Sigmoid colon (tissue), 7 donors: ENCODE measurements around the gene PAK5. TPM values are rescaled to one million over a fixed set of nuclear protein-coding genes. Genes with fewer than 3 reads are reported as not detected.

Source experiments
- DNase-seq: peaks from one replicate; pipeline ENCODE4 v3.0.0-alpha.2; 2019
- H3K27ac ChIP-seq, 4 donors: fragments of 200-600 bp; sonication (generic); one replicate each; pipeline ENCODE4 v1.5.1; 2016 to 2019; ENCODE audit warnings: mild to moderate bottlenecking in 1 of 4
- H3K27me3 ChIP-seq, 3 donors: fragments of 200-600 bp; sonication (generic); one replicate each; pipeline ENCODE4 v1.5.1; 2019; ENCODE audit warnings: mild to moderate bottlenecking in 1 of 3
- H3K36me3 ChIP-seq, 4 donors: fragments of 200-600 bp; sonication (generic); one replicate each; pipeline ENCODE4 v1.5.1; 2016 to 2019
- H3K4me1 ChIP-seq, 4 donors: fragments of 200-600 bp; sonication (generic); one replicate each; pipeline ENCODE4 v1.5.1; 2017 to 2019
- H3K4me3 ChIP-seq, 4 donors: fragments of 200-600 bp; sonication (generic); one replicate each; pipeline ENCODE4 v1.5.1; 2017 to 2019; ENCODE audit warnings: mild to moderate bottlenecking in 2 of 4, moderate library complexity in 1 of 4
- H3K9me3 ChIP-seq, 4 donors: fragments of 200-600 bp in 3 of 4; sonication (generic) in 3 of 4; one replicate each; pipeline versions ENCODE4 v1.5.1 to v1.6.1; 2013 to 2019
- CTCF ChIP-seq, 4 experiments: fragments of 450-650 bp in 3 of 4; fragments of 200-600 bp in 1 of 4; IDR thresholded peaks; one replicate each; pipeline ENCODE4 v1.5.1; 2016 to 2019; ENCODE audit warnings: antibody characterized with exemption in 4 of 4, mild to moderate bottlenecking in 3 of 4, moderate library complexity in 2 of 4
- EP300 ChIP-seq, 4 donors: sonication (generic); formaldehyde crosslinking; IDR thresholded peaks; one replicate each; pipeline ENCODE4 v1.6.1; 2017; ENCODE audit warnings: antibody characterized with exemption in 4 of 4
- POLR2A ChIP-seq, 2 donors: fragments of 450-650 bp; IDR thresholded peaks; one replicate each; pipeline ENCODE4 v1.6.1; 2016; ENCODE audit warnings: antibody characterized with exemption in 2 of 2, mild to moderate bottlenecking in 2 of 2, moderate library complexity in 2 of 2
- POLR2AphosphoS5 ChIP-seq, 4 donors: sonication (generic); formaldehyde crosslinking; IDR thresholded peaks; one replicate each; pipeline ENCODE4 v1.6.1; 2017; ENCODE audit warnings: antibody characterized with exemption in 4 of 4
- whole genome bisulfite sequencing, 2 donors: extraction: QIAGEN DNeasy Blood & Tissue Kit; methylation state at CpG; one replicate each; pipeline ENCODE4 v1.1.7; 2013; 5-methylcytosine and 5-hydroxymethylcytosine counted together
- intact Hi-C: fragments of 100-400 bp; cut with DNase I; formaldehyde crosslinking; loops from one replicate; pipeline ENCODE4 v1.15.1; 2023
- polyA plus RNA-seq, 3 donors: library from polyadenylated mRNA; stranded (reverse); fragments of 200-250 nt; gene quantifications; one replicate each; pipeline ENCODE4 v1.2.3, GENCODE V29; 2013
- total RNA-seq, 4 donors: library from RNA; depleted of rRNA; stranded (reverse); fragments of >200 nt; gene quantifications; one replicate each; pipeline ENCODE4 v1.1.0, GENCODE V29; 2016
- donor health status: healthy with polysubstance abuse.
- donor health status: Bipolar disorder and iron deficiency.
- donor health status: healthy.

PAK5 gene
- total and polyA plus RNA-seq, 7 donors, result 0.03 to 0.36 (median 0.16) TPM; not detected in 2

- Histone ChIP-seq H3K27me3 (no peaks in the 10 kb centered on the region), H3K36me3 (no peaks in the 10 kb centered on the region), H3K4me1 (no peaks in the 10 kb centered on the region), H3K27ac (no peak overlapping the region), H3K4me3 (no peak overlapping the region), H3K9me3 (peaks cover 0 to 3% (median 1%) of the 10 kb centered on the region in 4 donors)
- DNase-seq, result no peak
- intact Hi-C loops, result no loop called here
- 82 to 85% methylated on average over 3 of the region's 3 CpGs for WGBS, 2 donors
- TF ChIP-seq POLR2A (IDR thresholded peaks at IDR 0.05) (no peak), CTCF (IDR thresholded peaks at IDR 0.05) (no peak), POLR2AphosphoS5 (IDR thresholded peaks at IDR 0.05) (no peak), EP300 (IDR thresholded peaks at IDR 0.05) (no peak)
Measured at GRCh38 chr20:9627219-9627618, 211.7 kb downstream of the PAK5 start.

GRCh38 chr20:9626357-9626756, 212.5 kb downstream of the PAK5 start:
- Histone ChIP-seq H3K9me3 (peaks cover 0 to 3% (median 1%) of the 10 kb centered on the region in 4 donors), H3K36me3 (no peaks in the 10 kb centered on the region), H3K4me1 (no peaks in the 10 kb centered on the region), H3K27me3 (no peaks in the 10 kb centered on the region), H3K27ac (no peak overlapping the region), H3K4me3 (no peak overlapping the region)
- intact Hi-C loops, result no loop called here
- WGBS, 2 donors, result 47 to 68% methylated on average over 3 of the region's 3 CpGs
- no peak for DNase-seq
- TF ChIP-seq EP300 (IDR thresholded peaks at IDR 0.05), result no peak
- TF ChIP-seq CTCF (IDR thresholded peaks at IDR 0.05), result no peak
- no peak for TF ChIP-seq POLR2A (IDR thresholded peaks at IDR 0.05)
- no peak for TF ChIP-seq POLR2AphosphoS5 (IDR thresholded peaks at IDR 0.05)

DNA sequence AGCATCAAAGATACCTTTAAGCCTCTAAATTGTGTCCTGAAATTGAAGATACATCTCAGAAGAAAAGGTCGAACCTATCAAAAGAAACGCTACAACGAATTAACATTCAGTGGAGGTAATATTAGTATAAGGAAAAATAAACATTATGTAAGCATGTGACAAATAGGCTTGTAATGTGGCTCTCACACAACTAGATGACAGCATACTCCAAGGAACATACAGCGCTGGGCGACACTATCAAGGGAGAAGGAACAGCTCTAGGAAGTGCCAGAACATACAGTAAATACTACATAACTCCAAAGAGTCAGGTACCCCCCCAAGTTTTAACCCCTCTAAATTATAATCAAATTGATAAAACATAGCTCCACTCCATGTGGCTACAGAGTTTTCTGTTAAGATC, 220.9 kb downstream of the PAK5 start:
- Histone ChIP-seq H3K4me1 (no peaks in the 10 kb centered on the region), H3K4me3 (no peak overlapping the region), H3K27ac (no peak overlapping the region), H3K36me3 (no peaks in the 10 kb centered on the region), H3K27me3 (no peaks in the 10 kb centered on the region), H3K9me3 (no peaks in the 10 kb centered on the region)
- 37 to 77% methylated on average over 5 of the region's 5 CpGs for WGBS, 2 donors
- intact Hi-C loops, result loop anchor here (2.0 to 10.0 kb wide), 2 partner anchors 295 to 1927 kb away; no protein-coding TSS in a partner anchor
- no peak for DNase-seq
- TF ChIP-seq POLR2A (IDR thresholded peaks at IDR 0.05) (no peak), POLR2AphosphoS5 (IDR thresholded peaks at IDR 0.05) (no peak), CTCF (IDR thresholded peaks at IDR 0.05) (no peak), EP300 (IDR thresholded peaks at IDR 0.05) (no peak)

DNA sequence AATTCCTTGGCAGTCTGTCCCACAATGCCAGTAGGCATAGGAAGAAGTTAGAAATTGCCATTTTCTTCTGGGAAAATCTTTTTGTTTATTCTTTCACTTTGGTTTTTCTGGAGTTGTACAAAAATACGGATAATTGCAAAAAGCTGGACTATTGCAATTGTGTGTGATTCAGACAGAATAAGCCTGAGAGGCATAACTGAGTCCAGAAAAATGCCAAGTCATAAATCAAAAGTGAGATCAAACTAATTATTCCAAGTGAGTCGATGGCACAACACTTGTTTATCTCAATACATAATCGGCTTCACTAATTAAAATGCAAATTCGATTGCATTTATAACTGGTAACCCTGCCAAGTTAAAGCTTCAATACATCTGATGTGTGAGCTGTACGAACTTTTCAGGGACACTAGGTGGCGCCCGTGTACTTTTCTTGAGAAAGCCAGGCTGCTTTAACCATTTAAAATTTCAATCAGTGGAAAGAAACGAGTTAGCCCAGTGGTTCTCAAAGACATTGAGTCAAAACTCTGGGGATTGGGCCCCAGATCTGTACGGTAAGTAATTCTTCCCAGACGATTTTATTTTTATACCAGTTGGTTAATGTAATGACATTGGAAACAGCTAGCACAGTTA, 221.9 kb downstream of the PAK5 start:
- intact Hi-C loops, result loop anchor here (2.0 to 10.0 kb wide), 2 partner anchors 296 to 1928 kb away; no protein-coding TSS in a partner anchor
- H3K4me3 ChIP-seq, result no peak overlapping the region
- 3 to 5% methylated on average over 10 of the region's 10 CpGs for WGBS, 2 donors

More for the DNA sequence above, 221.9 kb downstream of the PAK5 start:
- Histone ChIP-seq H3K9me3 (no peaks in the 10 kb centered on the region), H3K27ac (no peak overlapping the region), H3K27me3 (no peaks in the 10 kb centered on the region), H3K36me3 (no peaks in the 10 kb centered on the region), H3K4me1 (no peaks in the 10 kb centered on the region)
- DNase-seq, result no peak
- TF ChIP-seq POLR2AphosphoS5 (IDR thresholded peaks at IDR 0.05) (no peak), CTCF (IDR thresholded peaks at IDR 0.05) (peak; percentile 37 to 76 (median 66))
